Measurements from ENCODE around the gene ANKH.

The ANKH gene

GRCh38 chr5:14675865-14676300, 195.7 kb downstream of the ANKH start:
- H3K4me3 ChIP-seq (replicated peaks in 1 of 2; ENCODE audit: low read depth in 2 of 2, low read length in 2 of 2) = peak overlapping the region in 1 of 2 donors; percentile 1
- no peak for DNase-seq (ENCODE audit: low read depth in 2 of 2)

GRCh38 chr5:14674983-14675854, 196.4 kb downstream of the ANKH start:
- TF ChIP-seq, protein P1, sequence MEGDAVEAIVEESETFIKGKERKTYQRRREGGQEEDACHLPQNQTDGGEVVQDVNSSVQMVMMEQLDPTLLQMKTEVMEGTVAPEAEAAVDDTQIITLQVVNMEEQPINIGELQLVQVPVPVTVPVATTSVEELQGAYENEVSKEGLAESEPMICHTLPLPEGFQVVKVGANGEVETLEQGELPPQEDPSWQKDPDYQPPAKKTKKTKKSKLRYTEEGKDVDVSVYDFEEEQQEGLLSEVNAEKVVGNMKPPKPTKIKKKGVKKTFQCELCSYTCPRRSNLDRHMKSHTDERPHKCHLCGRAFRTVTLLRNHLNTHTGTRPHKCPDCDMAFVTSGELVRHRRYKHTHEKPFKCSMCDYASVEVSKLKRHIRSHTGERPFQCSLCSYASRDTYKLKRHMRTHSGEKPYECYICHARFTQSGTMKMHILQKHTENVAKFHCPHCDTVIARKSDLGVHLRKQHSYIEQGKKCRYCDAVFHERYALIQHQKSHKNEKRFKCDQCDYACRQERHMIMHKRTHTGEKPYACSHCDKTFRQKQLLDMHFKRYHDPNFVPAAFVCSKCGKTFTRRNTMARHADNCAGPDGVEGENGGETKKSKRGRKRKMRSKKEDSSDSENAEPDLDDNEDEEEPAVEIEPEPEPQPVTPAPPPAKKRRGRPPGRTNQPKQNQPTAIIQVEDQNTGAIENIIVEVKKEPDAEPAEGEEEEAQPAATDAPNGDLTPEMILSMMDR (IDR thresholded peaks at IDR 0.05; ENCODE audit: low read depth, low read length) = no peak
- H3K4me3 ChIP-seq (replicated peaks in 1 of 2; ENCODE audit: low read depth in 2 of 2, low read length in 2 of 2) = no peak overlapping the region
- no peak for DNase-seq (ENCODE audit: low read depth in 2 of 2)

More at GRCh38 chr5:14675865-14676300, 195.7 kb downstream of the ANKH start:
- TF ChIP-seq, protein P1 (IDR thresholded peaks at IDR 0.05; ENCODE audit: low read depth, low read length) = no peak

- H3K4me3 ChIP-seq (replicated peaks in 1 of 2; ENCODE audit: low read depth in 2 of 2, low read length in 2 of 2) = no peak overlapping the region
- TF ChIP-seq, protein P1 (IDR thresholded peaks at IDR 0.05; ENCODE audit: low read depth, low read length) = no peak
- DNase-seq (ENCODE audit: low read depth in 2 of 2) = no peak
Observed at GRCh38 chr5:14673443-14673842, 198.1 kb downstream of the ANKH start.

- TF ChIP-seq, protein P1 (IDR thresholded peaks at IDR 0.05; ENCODE audit: low read depth, low read length) = no peak
- no peak overlapping the region for H3K4me3 ChIP-seq (replicated peaks in 1 of 2; ENCODE audit: low read depth in 2 of 2, low read length in 2 of 2)
- DNase-seq (ENCODE audit: low read depth in 2 of 2) = no peak
Observed at GRCh38 chr5:14672484-14673394, 198.8 kb downstream of the ANKH start.

GRCh38 chr5:14672082-14672481, 199.5 kb downstream of the ANKH start:
- no peak for DNase-seq (ENCODE audit: low read depth in 2 of 2)
- H3K4me3 ChIP-seq (replicated peaks in 1 of 2; ENCODE audit: low read depth in 2 of 2, low read length in 2 of 2) = no peak overlapping the region
- TF ChIP-seq, protein P1 (IDR thresholded peaks at IDR 0.05; ENCODE audit: low read depth, low read length) = no peak

GRCh38 chr5:14671414-14671813, 200.2 kb downstream of the ANKH start:
- H3K4me3 ChIP-seq (replicated peaks in 1 of 2; ENCODE audit: low read depth in 2 of 2, low read length in 2 of 2) = no peak overlapping the region
- DNase-seq (ENCODE audit: low read depth in 2 of 2) = peak in 1 of 2 donors; percentile 55
- TF ChIP-seq, protein P1 (IDR thresholded peaks at IDR 0.05; ENCODE audit: low read depth, low read length) = no peak

Measured in cardiac fibroblast (primary cell).